GM12878 (cell line): ENCODE measurements around the gene CAPNS2. TPM values are rescaled to one million over a fixed set of nuclear protein-coding genes. Genes with fewer than 3 reads are reported as not detected.

Experiments used
- ATAC-seq: fragments of 200-7000 bp; cut with Tn5 transposase; 3 replicates; pipeline ENCODE4 v1.9.1; 2020; ENCODE audit warnings: mild to moderate bottlenecking, moderate library complexity
- BruUV-seq: library from RNA; stranded (reverse); fragments of 400-500 nt; replicated peaks from 2 replicates; lab custom pipeline; 2021; lab: Mats Ljungman, UMichigan
- CTCF ChIA-PET: fragments of 300-600 bp; sonication (Branson Sonifier 250); formaldehyde crosslinking; extraction: SDS; loops from one replicate; lab custom pipeline; 2021; ENCODE audit warnings: inconsistent platforms; lab: Yijun Ruan, JAX
- POLR2A ChIA-PET: fragments of 350-600 bp; formaldehyde crosslinking; extraction: SDS; loops from one replicate; lab custom pipeline; 2021; ENCODE audit warnings: inconsistent platforms; lab: Charles Lee
- RAD21 ChIA-PET: fragments of 300-600 bp; sonication (Branson Sonifier 250); formaldehyde crosslinking; loops from one replicate; lab custom pipeline; 2023; ENCODE audit warnings: antibody characterized with exemption; ENCODE audit not compliant: unreplicated experiment; lab: Charles Lee
- SMC1A ChIA-PET: fragments of 300-600 bp; sonication (Branson Sonifier 250); formaldehyde crosslinking; loops from one replicate; lab custom pipeline; 2023; ENCODE audit not compliant: unreplicated experiment, uncharacterized antibody; lab: Charles Lee
- DNase-seq: peaks from one replicate; pipeline ENCODE4 v3.0.0-alpha.2; 2011; ENCODE audit warnings: low read depth, low spot score
- FAIRE-seq: peaks from 3 replicates; lab custom pipeline; 2011; peaks lifted over from hg19 to GRCh38; lab: Jason Lieb, UNC
- H2AFZ ChIP-seq: 2 replicates; pipeline ENCODE4 v1.6.0; 2011; ENCODE audit warnings: low read depth, low read length, control low read depth; ENCODE audit not compliant: control insufficient read depth
- H3K27ac ChIP-seq: 2 replicates; pipeline ENCODE4 v1.5.1; 2011; ENCODE audit warnings: control low read depth; ENCODE audit not compliant: control insufficient read depth, insufficient read depth
- H3K27me3 ChIP-seq, 2 experiments: replicated peaks in 1 of 2; 2 replicates each; pipeline versions ENCODE4 v1.6.0 to v1.6.1; 2011; ENCODE audit warnings: low read length in 1 of 2; ENCODE audit not compliant: control insufficient read depth in 2 of 2, insufficient read depth in 2 of 2
- H3K36me3 ChIP-seq, 2 experiments: 2 replicates each; pipeline ENCODE4 v1.5.1; 2011; ENCODE audit warnings: low read length in 1 of 2; ENCODE audit not compliant: control insufficient read depth in 2 of 2, insufficient read depth in 2 of 2
- H3K4me1 ChIP-seq: 2 replicates; pipeline ENCODE4 v1.6.1; 2011; ENCODE audit warnings: mild to moderate bottlenecking, low read length, moderate library complexity, mixed read lengths; ENCODE audit not compliant: control insufficient read depth, insufficient read depth
- H3K4me2 ChIP-seq: 2 replicates; pipeline ENCODE4 v1.6.0; 2011; ENCODE audit warnings: control low read depth; ENCODE audit not compliant: control insufficient read depth, insufficient read depth
- H3K4me3 ChIP-seq: fragments of 200-600 bp; sonication (generic); 2 replicates; pipeline ENCODE4 v1.5.1; 2016
- H3K79me2 ChIP-seq: 2 replicates; pipeline ENCODE4 v1.6.0; 2011; ENCODE audit warnings: low read length; ENCODE audit not compliant: control insufficient read depth, insufficient read depth
- H3K9ac ChIP-seq: 2 replicates; pipeline ENCODE4 v1.8.0; 2011; ENCODE audit warnings: low read length, control low read depth, mixed read lengths; ENCODE audit not compliant: control insufficient read depth, insufficient read depth
- H3K9me3 ChIP-seq: replicated peaks from 3 replicates; pipeline ENCODE4 v1.5.1; 2011; ENCODE audit warnings: mild to moderate bottlenecking, low read length; ENCODE audit not compliant: control insufficient read depth, insufficient read depth
- H4K20me1 ChIP-seq: 2 replicates; pipeline ENCODE4 v1.6.0; 2011; ENCODE audit not compliant: control insufficient read depth, insufficient read depth
- CEBPZ ChIP-seq: fragments of 150-350 bp; IDR thresholded peaks from 2 replicates; pipeline ENCODE4 v1.6.1; 2016; ENCODE audit warnings: low read depth, low read length
- DPF2 ChIP-seq: fragments of 450-650 bp; IDR thresholded peaks from 2 replicates; pipeline ENCODE4 v1.6.1; 2017; ENCODE audit warnings: mild to moderate bottlenecking
- HDAC6 ChIP-seq: fragments of 200-600 bp; sonication (generic); IDR thresholded peaks from one replicate; pipeline ENCODE4 v1.8.0; 2017; ENCODE audit warnings: antibody characterized with exemption; ENCODE audit not compliant: unreplicated experiment
- KAT2A ChIP-seq: conservative IDR thresholded peaks from 2 replicates; pipeline ENCODE4 v1.6.1; 2011; ENCODE audit warnings: low read depth, low read length; ENCODE audit not compliant: control insufficient read depth
- KLF5 ChIP-seq: fragments of 450-650 bp; IDR thresholded peaks from 2 replicates; pipeline ENCODE4 v1.6.1; 2014; ENCODE audit warnings: mild to moderate bottlenecking; ENCODE audit not compliant: partially characterized antibody
- SMC3 ChIP-seq: IDR thresholded peaks from 2 replicates; pipeline ENCODE4 v1.6.1; 2011; ENCODE audit warnings: low read length, improper control_type of control experiment, borderline replicate concordance
- SREBF2 ChIP-seq: IDR thresholded peaks from 2 replicates; pipeline ENCODE4 v1.6.1; 2012; ENCODE audit warnings: mild to moderate bottlenecking, low read length
- ZNF24 ChIP-seq: fragments of 450-650 bp; IDR thresholded peaks from 2 replicates; pipeline ENCODE4 v1.6.1; 2017; ENCODE audit warnings: antibody characterized with exemption, mild to moderate bottlenecking
- WGBS: methylation state at CpG from one replicate; pipeline ENCODE4 v1.1.6; 2016; ENCODE audit warnings: low lambda C conversion rate; ENCODE audit not compliant: insufficient replicate concordance, insufficient coverage; ENCODE audit errors: missing lambda C conversion rate; 5-methylcytosine and 5-hydroxymethylcytosine counted together
- in situ Hi-C: fragments of 300-500 bp; cut with MboI; formaldehyde crosslinking; loops from 9 replicates; pipeline ENCODE4 v1.14.3; 2018; ENCODE audit warnings: mixed read lengths
- intact Hi-C: fragments of 100-400 bp; cut with micrococcal nuclease; formaldehyde crosslinking; loops from one replicate; pipeline ENCODE4 v1.14.2; 2022; ENCODE audit not compliant: unreplicated experiment
- polyA plus RNA-seq, 11 experiments: library from polyadenylated mRNA; depleted of rRNA in 4 of 11; unstranded in 6 of 11; stranded (reverse) in 5 of 11; fragments of >200 nt; fragmentation: Nextera tagmentation in 4 of 11; fragmentation: Illumina TruSeq in 1 of 11; extraction: Ambion mirVana in 4 of 11; extraction: Trizol in 1 of 11; gene quantifications; 1 replicate in 1 of 11; 2 replicates in 10 of 11; pipeline versions ENCODE4 v1.2.1 to v1.2.3, GENCODE V29; 2011 to 2016; ENCODE audit warnings: inconsistent platforms in 2 of 11, missing spikeins in 2 of 11, low read depth in 1 of 11
- total RNA-seq, 4 experiments: library from RNA; depleted of rRNA in 3 of 4; stranded (reverse); fragments of >200 nt in 3 of 4; fragmentation: Illumina TruSeq in 1 of 4; extraction: Trizol in 1 of 4; gene quantifications; 2 replicates each; pipeline versions ENCODE4 v1.2.1 to v1.2.3, GENCODE V29; 2013 to 2021

CAPNS2 gene
- total and polyA plus RNA-seq, 10 of the 15 experiments (the other 5 are each of a cell fraction or from before 2014, with no cell fraction given), result not detected

DNA sequence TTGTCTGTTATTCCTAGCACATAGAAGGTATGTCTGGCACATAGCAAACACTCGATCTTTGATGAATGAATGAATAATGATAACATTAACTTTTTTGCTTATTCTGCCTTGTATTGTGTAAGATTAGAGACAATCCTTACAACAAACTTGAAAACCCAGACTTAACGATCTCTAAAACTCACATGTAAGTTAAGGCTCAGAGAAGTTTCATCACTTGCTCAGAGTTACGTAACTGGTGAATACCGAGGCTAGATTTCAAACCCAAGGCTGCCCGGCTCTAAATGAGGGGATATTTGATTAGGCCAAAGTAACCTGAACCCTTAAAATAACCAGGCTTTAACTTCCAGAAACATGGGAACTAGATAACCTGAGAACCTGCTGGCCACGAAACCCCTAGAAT is 22.3 kb downstream of the CAPNS2 start:
- DNase-seq, result no peak
- Histone ChIP-seq H3K79me2 (no peaks in the 10 kb centered on the region), H3K36me3 (no peaks in the 10 kb centered on the region), H3K4me2 (no peak overlapping the region), H3K4me1 (no peaks in the 10 kb centered on the region)
- in situ Hi-C loops, result no loop called here
- no peak for TF ChIP-seq KAT2A
- no peak for TF ChIP-seq SMC3
- no peak for TF ChIP-seq KLF5
- no peak for TF ChIP-seq DPF2
- TF ChIP-seq CEBPZ, result no peak
- TF ChIP-seq, all 136 proteins: peak for 0
- no peak overlapping the region for H3K27ac ChIP-seq
- H3K9me3 ChIP-seq, result no peaks in the 10 kb centered on the region
- H4K20me1 ChIP-seq, result no peaks in the 10 kb centered on the region
- ChIA-PET POLR2A (no interaction called here), CTCF (no interaction called here), RAD21 (no interaction called here), SMC1A (no interaction called here)
- no TSS peak for BruUV-seq
- no peak overlapping the region for H3K4me3 ChIP-seq
- H2AFZ ChIP-seq, result no peak overlapping the region
- WGBS, result 26% methylated on average over 6 of the region's 6 CpGs
- intact Hi-C loops, result no loop called here
- ATAC-seq (no peak), FAIRE-seq (no peak)
- H3K27me3 ChIP-seq, result no peaks in the 10 kb centered on the region
- H3K9ac ChIP-seq, result no peak overlapping the region

DNA sequence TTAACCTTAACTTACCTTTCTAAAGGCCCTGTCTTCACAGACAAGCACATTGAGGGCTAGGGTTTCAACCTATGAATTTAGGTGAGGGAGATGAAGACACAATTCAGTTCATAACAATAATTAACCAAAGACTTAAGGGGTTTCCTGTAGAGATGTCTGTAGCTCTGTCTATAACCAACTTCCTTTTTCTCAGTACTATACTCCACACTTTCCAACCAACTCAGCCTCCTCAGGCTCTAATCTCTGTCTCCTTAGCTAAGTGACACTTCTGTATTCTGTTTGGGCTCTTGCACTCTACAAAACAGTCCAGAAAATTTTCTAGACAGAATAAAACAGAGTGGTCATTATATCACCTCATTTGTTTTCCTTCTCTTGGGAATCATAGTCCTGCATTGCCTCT is 25.8 kb downstream of the CAPNS2 start:
- SMC1A ChIA-PET, result no interaction called here
- CTCF ChIA-PET, result no interaction called here
- ATAC-seq (no peak), FAIRE-seq (no peak), DNase-seq (no peak)
- Histone ChIP-seq H3K27ac (no peak overlapping the region), H3K27me3 (no peaks in the 10 kb centered on the region), H3K36me3 (no peaks in the 10 kb centered on the region), H3K4me2 (no peak overlapping the region), H3K9me3 (no peaks in the 10 kb centered on the region), H3K79me2 (no peaks in the 10 kb centered on the region), H3K9ac (no peak overlapping the region), H3K4me1 (no peaks in the 10 kb centered on the region), H4K20me1 (no peaks in the 10 kb centered on the region), H3K4me3 (no peak overlapping the region), H2AFZ (no peak overlapping the region)
- POLR2A ChIA-PET, result no interaction called here
- RAD21 ChIA-PET, result no interaction called here
- no TSS peak for BruUV-seq
- intact Hi-C loops (no loop called here), in situ Hi-C loops (no loop called here)
- TF ChIP-seq SREBF2, result no peak
- TF ChIP-seq ZNF24, result no peak
- no peak for TF ChIP-seq CEBPZ
- TF ChIP-seq HDAC6, result no peak
